ENCODE results near the gene DNAAF5.
"Not testable (repeated sequence)": the region's sequence is repeated elsewhere in the genome, so short reads cannot be mapped to it uniquely, and the experiment has no call there.

The DNAAF5 gene

DNA sequence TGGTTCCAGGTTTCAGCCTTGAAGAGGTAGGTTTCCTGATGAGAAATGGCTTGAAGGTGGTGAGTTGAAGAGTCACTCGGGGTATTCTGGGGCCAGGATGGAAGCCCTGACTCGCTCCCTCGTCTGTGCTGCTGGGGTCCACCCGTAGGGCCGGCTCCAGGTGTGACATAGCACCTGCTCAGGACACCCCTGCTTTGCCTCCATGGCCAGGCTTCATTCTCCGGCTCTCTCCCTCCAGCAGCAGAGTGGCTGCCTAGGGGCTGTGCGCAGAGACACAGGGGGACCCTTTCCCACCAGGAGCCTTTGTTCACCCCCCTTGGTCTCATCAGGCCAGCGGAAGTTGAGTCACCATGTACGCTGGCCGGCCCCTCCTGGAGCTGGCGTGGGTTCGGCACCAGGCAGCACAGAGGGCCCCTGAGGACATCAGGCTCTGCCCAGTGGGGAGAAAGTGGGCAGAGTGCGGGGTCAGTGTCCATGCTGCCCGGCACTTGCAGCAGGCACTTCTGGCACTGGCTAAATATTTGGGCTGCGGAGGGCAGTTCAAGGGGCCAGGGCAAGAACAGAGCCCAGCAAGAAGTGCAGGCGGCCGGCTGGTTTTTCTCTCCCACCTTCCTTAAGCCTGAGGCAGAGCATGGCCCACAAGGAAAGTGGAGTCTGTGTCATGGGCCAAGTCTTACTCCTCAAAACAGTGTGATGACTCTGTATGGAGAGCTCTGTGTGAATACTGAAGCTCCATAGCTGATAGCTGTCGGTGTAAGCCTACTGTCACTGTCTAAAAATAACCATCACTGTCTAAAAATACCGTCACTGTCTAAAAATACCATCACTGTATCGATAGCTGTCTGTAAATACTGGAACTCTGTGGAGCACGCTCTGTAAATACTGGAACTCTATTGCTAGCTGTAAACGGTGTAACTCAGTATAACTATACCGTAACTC lies 4.3 kb downstream of the DNAAF5 start:
- no peak for DNase-seq

DNA sequence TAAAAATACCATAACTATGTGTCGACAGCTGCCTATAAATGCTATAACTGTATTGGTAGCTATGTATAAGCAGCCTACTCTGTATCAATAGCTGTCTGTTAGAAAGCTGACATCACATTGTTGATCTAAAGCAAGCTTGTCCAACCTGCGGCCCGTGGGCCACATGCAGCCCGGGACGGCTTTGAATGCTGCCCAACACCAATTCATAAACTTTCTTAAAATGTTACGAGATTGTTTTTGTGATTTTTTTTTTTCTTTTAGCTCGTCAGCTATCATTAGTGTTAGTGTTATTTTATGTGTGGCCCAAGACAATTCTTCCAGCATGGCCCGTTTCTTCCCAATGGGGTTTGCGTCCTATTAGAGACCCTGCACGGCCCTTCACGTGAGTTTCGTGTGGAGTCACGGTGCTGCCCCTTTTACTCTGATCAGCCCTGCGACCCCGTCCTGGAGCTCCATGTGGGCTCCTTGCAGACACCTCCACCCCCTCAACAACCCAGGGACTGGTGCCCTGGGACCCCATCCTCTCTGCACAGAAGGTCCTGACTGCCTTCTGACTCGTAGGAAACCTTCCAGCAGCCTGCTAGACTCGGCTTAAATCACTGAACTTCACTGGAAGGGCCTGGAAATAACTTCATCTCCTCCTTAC lies 5.1 kb downstream of the DNAAF5 start:
- DNase-seq, result no peak

DNA sequence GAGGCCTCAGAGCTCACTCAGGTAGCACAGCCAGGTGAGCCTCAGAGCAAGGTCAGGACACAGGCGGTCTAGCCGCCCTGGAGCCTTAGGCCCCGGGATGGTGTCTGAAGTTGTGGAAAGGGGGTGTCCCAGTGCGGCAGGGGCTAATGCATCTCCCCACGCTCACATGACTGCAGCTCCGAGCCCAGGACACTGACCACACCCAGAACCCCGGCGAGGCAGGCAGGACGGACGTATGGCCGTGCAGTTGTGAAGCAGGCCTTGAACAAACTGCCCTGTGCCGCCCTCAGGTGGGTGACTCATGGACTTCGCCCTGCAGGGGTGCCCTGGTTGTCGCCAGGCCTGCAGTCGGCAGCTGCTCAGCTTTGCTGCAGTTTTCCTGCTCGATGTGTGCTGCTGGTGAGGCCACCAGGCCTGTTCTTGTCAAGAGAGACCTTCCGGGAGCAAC lies 5.6 kb downstream of the DNAAF5 start:
- no peak for DNase-seq

DNA sequence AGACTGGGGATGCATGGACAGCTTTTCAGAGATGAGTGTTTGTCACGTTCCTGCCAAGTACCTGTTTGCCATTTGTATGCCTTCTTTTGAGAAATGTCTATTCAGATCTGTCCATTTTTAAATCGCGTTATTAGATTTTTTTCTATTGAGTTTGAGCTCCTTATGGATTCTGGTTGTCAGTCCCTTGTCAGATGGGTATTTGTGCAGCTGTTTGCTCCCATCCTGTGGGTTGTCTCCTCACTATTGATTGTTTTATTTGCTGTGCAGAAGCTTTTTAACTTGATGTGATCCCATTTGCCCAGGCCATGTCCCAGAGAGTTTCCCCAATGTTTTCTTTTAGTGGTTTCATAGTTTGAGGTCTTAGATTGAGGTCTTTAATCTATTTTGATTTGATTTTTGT lies 6.1 kb downstream of the DNAAF5 start:
- no peak for DNase-seq

DNA sequence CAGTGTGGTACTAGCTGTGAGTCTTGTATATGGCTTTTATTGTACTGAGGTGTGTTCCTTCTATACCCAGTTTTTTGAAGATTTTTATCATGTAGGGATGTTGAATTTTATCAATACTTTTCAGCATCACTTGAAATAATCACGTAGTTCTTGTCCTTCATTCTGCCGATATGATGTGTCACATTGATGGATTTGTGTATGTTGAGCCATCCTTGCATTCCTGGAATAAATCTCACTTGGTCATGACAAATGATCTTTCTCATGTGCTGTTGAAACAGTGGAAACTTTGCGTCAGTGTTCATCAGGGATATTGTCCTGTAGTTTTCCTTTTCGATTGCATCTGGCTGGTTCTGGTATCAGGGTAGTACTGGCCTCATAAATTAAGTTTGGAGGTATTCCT lies 7.7 kb downstream of the DNAAF5 start:
- no peak for DNase-seq

DNA sequence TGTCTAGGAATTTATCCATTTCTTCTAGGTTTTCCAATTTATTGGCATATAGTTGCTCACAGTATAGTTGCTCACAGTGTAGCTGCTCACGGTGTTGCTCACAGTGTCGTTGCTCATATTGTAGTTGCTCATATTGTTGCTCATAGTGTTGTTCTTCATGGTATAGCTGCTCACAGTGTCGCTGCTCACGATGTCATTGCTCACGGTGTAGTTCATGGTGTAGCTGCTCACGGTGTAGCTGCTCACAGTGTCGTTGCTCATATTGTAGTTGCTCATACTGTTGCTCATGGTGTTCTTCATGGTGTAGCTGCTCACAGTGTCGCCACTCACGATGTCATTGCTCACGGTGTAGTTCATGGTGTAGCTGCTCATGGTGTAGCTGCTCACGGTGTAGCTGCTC lies 8.3 kb downstream of the DNAAF5 start:
- DNase-seq, result no peak

DNA sequence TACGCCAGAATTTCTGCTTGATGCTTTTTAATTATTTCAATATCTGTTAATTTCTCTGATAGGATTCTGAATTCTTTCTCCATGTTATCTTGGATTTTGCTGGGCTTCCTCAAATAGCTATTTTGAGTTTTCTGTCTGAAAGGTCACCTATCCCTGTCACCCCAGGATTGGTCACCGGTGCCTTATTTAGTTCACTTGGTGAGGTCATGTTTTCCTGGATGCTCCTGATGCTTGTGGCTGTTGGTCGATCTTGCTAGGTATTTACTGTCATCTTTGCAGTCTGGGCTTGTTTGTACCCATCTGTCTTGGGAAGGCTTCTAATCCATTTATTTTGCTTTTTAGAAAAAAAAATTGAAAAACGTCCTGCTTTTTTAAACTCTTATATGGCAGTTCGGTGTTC lies 11.7 kb downstream of the DNAAF5 start:
- DNase-seq, result no peak

DNA sequence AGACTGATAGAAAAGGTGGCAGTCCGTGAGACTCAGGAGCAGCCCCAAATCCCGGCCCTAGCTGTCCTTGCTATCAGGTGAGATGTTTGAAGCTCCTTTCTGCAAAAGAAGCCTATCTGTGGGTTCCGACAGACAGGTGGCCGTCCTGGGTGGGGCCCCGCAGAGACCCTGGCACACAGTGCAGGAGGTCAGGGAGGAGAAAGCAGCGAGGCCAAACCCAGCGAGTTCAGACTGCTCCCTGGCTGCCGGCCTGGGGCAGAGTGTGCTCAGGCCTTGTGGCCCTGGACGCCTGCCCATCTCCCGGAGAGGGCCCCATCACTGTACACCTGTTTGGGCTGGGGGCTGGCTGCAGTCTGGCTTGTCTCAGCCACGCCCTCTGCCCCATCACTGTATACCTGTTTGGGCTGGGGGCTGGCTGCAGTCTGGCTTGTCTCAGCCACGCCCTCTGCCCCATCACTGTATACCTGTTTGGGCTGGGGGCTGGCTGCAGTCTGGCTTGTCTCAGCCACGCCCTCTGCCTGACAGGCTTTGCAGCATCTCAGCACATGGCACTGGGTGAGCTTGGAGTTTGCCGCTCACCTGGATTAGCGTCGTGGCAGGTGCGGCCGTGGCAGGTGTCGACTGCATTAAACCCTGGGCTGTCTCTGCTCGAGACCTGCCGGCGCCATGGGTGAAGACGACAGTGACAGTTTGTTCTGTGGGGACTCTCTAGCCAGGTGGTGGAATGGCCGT lies 12.4 kb downstream of the DNAAF5 start:
- DNase-seq, result no peak

DNA sequence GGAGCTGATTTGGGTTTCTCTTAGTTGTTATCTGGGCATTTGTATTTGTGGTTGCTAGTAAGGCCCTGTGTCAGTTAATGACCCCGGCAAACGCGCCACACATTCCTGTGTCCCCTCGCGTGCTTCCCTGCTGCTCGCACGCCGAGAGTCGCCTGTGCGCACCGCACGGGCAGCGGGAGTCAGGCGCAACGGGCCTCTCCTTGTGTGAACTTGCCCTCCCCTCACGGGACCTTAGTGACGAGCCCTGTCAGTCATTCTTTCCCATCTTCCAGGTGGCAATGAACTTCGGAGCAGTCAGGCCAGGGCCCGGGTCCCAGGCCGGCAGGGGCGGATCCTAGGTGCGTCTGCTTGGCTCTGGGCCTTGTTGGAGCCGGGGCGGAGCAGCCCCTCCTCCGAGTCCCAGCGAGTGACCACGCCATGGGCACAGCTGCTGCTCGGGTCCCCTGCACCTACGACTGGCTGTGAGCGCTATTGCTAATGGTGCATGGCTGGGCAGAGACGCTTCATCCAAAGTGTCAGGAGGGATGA lies 13.0 kb downstream of the DNAAF5 start:
- DNase-seq, result no peak

DNA sequence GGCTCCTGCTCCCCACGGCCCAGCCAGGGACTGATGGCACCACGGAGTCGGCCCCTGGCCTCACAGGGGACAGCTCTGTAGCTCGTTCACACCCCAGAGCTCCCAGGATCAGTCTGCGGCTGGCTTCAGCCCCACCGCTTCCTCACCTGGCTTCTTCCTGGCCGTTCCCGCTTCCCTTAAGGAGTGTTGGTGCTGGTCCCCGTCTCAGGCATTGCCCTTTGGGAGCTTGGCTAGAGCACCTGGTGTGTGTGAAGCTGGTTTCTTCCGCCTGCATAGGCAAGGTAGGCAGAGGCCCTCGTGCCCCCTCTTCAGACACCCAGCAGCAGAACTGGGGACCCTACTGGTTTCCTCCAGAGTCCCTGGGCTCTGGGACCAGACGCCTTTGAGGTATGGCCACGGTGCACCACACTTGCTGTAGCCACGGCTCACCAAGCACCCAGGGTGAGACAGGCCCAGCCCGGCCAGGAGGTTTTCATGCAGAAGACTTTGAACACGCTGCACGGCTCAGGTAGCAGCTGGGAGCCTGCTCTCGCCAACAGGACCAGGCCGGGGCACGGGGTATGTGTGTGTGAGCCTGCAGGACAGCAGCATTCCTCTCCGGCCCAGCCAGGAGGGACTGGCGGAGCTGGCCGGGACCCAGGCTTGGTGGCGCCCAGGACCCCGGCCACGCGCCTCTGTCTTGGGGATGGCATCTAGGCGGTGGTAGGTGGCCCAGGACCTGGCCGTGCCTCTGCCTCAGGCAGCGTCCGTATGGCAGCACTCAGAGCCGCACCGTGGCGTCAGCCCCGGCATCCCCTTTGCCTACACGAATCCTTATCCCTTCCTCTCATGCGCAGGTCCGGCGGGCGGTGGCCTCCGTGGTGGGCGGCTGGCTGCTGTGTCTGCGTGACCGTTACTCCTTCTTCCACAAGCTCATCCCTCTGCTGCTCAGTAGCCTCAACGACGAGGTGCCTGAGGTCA lies 13.8 kb downstream of the DNAAF5 start:
- DNase-seq, result no peak

DNA sequence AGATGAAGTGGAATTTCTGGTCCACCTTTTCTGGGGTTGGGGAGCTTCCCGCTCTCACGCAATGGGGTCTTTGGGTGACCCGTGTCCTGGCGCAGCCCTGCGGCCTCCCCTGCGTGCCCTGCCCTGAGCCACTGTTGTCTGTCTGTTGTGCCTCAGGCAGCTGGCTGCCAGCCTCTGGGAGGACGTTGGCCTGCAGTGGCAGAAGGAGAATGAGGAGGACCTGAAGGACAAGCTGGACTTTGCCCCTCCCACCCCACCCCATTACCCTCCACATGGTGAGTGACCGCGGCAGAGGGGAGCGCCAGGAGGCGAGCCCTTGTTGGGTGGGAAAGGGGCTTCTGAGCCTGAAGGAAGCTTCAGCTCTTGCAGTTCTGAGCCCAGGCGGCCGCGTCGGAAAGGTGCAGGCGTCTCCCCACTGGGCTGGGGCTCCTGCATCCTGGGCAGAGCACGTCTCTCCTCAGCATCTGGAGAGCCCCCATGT lies 14.7 kb downstream of the DNAAF5 start:
- no peak for DNase-seq

DNA sequence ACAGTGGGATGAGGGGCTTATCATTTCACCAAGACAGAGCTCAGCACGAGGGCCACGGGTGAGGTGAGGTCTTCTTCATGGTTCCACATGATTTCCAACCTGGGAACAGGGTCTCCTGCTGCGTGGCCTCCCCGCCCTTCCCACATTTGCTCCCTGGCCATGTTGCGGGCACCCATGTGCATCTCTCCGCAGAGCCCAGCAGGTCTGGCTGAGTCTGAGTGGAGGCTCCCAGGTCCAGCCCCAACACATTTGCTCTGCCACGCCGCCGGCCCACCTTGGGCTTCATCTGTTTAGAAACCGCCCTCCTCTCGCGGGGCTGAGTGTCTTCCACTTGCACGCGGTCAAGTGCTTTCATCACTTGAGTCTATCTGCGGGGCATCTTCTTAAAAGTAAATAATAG lies 15.4 kb downstream of the DNAAF5 start:
- no peak for DNase-seq

DNA sequence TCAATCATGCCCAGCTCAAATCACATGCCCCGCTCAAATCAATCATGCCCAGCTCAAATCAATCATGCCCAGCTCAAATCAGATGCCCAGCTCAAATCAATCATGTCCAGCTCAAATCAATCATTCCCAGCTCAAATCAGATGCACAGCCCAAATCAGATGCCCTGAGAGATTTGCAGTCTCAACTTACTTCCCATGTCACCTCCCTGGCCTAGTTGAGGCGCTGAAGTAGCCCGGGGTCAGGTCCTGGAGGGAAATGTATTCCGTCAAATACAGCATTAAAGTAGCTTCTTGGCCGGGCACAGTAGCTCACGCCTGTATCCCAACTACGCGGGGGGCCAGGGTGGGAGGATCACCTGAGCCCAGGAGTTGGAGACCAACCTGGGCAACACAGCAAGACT lies 16.3 kb downstream of the DNAAF5 start:
- no peak for DNase-seq

DNA sequence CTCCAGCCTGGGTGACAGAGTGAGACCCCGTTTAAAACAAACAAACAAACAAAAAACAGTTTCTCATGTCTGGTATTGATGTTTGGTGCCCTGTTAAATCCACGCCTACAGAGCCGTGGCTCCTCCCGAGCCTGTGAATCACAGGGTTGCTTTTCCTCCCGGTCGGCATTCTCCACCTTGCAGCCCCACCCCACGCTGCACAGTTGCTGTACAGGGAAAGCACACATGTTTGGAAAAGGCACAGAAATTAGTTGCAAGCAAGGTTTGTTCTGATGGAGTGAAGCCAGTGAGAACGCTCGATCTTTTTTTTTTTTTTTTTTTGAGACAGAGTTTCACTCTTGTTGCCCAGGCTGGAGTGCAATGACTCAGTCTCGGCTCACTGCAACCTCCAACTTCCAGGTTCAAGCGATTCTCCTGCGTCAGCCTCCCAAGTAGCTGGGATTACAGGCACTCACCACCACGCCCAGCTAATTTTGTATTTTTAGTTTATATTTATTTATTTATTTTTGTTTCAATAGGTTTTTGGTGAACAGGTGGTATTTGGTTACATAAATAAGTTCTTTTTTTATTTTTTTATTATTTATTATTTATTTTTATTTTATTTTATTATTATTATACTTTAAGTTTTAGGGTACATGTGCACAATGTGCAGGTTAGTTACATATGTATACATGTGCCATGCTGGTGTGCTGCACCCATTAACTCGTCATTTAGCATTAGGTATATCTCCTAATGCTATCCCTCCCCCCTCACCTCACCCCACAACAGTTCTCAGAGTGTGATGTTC lies 17.0 kb downstream of the DNAAF5 start:
- DNase-seq, result not testable (repeated sequence)

DNA sequence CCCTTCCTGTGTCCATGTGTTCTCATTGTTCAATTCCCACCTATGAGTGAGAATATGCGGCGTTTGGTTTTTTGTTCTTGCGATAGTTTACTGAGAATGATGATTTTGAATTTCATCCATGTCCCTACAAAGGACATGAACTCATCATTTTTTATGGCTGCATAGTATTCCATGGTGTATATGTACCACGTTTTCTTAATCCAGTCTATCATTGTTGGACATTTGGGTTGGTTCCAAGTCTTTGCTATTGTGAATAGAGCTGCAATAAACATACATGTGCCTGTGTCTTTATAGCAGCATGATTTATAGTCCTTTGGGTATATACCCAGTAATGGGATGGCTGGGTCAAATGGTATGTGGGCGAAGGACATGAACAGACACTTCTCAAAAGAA lies 17.6 kb downstream of the DNAAF5 start:
- not testable (repeated sequence) for DNase-seq

DNA sequence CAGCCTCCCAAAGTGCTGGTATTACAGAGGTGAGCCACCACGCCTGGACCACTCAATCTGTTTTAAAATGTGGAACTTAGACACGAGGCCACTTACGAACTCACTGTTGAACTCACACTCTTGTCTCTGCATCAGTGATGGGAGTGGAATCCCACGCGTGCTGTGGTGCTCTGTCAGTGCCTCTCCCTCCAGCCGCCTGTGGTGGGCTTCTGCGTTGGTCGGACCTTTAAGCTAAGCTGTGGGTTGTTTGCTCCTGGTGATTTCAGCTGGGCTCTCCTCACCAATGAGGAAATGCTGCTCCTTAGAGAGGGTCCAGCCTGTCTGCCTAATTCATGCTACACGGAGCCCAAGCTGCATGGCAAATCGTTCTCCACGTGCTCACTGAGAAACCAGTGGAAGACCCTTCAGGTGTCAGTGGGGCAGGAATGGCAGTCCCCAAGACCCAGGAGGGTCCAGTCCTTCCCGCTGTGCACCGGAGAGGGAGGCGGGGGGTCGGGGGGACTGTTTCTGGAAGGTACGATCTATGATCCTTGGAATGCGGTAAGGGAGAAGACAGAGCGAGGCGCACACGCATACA lies 18.4 kb downstream of the DNAAF5 start:
- DNase-seq, result no peak

DNA sequence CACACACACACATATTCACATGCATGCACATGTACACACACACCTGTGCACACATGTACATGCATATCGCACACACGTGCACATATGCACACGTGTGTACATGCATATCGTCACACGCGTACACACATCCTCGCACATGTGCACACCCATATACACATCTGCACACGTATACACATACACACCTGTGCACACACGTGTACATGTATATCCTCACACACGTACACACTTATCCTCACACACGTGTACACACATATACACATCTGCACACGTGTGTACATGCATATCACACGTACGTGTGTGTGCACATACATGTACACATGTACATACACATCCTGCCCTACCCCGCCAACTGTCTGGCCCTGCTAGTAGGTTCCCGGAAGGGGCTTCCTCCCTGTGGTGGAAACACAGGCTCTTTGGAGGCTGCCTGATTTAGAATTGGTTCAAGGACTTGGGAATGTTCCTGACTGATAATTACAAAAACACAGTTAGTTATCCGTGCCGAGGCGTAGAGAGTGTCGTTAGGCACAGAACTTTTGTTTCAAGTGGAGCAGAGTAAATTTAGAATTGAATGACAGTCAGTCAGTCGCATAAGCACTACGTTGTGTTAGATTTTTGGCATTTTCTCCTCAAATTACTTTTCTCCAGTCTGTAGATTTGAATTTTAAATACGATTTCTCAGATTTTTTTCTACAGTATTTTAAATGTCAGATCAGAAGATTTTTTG lies 19.1 kb downstream of the DNAAF5 start:
- DNase-seq, result no peak

DNA sequence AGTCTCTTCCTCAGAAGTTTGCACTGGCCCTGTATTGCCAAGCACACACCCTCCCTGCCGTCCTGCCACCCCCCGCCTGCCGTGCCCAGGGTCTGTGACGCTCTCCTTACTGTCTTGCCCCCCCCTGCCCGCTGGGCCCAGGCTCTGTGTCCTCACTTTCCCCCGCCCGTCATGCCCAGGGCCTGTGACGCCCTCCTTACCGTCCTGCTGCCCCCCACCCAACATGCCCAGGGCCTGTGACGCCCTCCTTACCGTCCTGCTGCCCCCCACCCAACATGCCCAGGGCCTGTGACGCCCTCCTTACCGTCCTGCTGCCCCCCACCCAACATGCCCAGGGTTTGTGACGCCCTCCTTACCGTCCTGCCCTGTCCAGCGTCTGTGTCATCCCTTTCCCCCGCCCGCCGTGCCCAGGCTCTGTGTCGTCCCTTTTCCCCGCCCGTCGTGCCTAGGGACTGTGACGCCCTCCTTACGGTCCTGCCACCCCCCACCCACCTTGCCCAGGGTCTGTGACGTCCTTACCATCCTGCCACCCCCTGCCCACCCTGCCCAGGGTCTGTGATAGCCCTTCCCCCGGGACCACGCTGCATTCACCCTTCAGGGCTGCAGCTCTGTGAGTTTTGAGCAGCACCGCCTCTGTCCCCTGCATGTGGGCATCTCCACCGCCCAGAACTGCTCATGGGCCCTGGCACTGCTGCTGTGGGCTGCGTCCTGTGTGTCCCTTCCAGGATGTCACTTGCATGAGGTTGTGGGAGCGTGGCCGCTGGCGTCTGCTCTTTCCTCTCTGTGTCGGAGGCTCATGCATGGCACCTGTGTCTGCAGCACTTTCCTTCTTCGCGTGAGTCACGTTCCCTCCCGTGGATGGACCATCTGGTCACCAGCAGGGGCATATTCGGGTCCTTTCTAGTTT lies 19.9 kb downstream of the DNAAF5 start:
- no peak for DNase-seq

DNA sequence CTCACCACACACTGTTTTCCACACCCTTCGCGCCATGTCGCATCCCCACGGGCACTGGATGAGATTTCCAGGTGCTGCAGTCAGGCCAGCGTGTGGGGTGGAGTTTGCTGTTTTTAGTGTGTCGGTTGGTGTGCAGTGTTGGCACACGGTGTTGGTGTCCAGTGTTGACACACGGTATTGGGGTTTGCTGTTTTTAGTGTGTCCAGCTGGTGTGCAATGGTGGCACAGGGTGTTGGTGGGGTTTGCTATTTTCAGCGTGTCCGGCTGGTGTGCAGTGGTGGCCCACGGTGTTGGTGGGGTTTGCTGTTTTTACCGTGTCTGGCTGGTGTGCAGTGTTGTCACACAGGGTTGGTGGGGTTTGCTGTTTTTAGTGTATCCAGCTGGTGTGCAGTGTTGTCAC lies 20.7 kb downstream of the DNAAF5 start:
- no peak for DNase-seq
